ENCODE measurements around the gene CTU2. TPM values are rescaled to one million over a fixed set of nuclear protein-coding genes. Genes with fewer than 3 reads are reported as not detected.
A peak's percentile ranks its signal among the peaks of the same experiment; 100 is the strongest.

Gene CTU2
- total and polyA plus RNA-seq, 2 donors (not counting 1 experiment from before 2014, with no cell fraction given), result 18.4 to 23.7 TPM

DNA sequence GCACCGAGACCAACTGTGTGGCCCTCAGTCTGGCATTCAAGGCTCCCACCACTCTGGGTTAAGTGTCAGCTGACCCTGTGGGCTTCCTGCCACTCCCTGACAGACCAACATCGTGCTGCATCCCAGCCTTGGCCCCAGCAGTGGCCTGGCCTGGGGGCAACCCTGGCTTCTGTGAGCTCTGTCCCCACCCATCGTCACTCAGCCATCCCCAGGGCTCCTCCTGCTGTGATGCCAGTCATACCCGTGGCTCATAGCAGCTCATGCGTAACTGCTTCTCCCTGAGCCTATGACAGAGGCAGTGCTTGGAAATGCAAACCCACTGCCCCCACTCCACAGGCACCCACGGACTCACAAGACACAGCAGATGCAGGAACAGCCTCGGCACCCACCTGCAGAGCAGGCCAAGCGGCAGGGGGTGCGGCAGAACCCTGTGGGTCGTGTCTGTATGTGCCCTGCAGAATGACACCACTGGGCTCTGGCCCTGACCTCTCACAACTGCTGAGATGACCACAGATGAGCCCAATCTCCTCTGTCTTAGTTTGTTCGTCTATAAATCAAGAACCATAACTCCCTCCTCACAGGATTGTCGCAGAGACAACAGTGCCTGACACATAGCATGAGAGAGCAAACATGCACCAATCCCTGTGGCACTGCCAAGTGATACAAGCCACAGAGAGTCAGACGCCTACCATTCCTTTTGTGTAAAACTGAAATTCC is 52.1 kb downstream of the CTU2 start:
- Mint-ChIP-seq H3K27ac (peak overlapping the region; percentile 26), H3K4me3 (no peak overlapping the region), H3K4me1 (peaks cover 26% of the 10 kb centered on the region), H3K9me3 (ENCODE audit: insufficient read depth) (no peaks in the 10 kb centered on the region), H3K27me3 (no peaks in the 10 kb centered on the region)
- ChIA-PET CTCF (interaction anchor here (0.6 to 2.7 kb wide), 2 partner anchors 21 to 44 kb away, joined by 3 to 13 read pairs; no protein-coding TSS in a partner anchor), POLR2A (no interaction called here)
- Histone ChIP-seq H3K4me1 (ENCODE audit: control insufficient read depth in 2 of 2, insufficient read depth in 2 of 2, low read length in 2 of 2) (peaks cover 0 to 12% of the 10 kb centered on the region in 2 donors), H3K27me3 (replicated peaks in 1 of 4; ENCODE audit: control extremely low read depth in 1 of 4, control insufficient read depth in 3 of 4, insufficient read depth in 4 of 4, low read length in 3 of 4) (no peaks in the 10 kb centered on the region), H3K36me3 (replicated peaks in 1 of 2; ENCODE audit: control extremely low read depth in 1 of 2, control insufficient read depth in 1 of 2, extremely low read depth in 1 of 2, insufficient read depth in 2 of 2, low read length in 1 of 2) (peaks cover 0 to 4% of the 10 kb centered on the region in 2 experiments), H3K4me2 (replicated peaks; ENCODE audit: low read depth, low read length, poor library complexity, severe bottlenecking) (no peak overlapping the region), H4K20me1 (ENCODE audit: control insufficient read depth, insufficient read depth, low read length, poor library complexity, severe bottlenecking) (peaks cover 93% of the 10 kb centered on the region), H3K27ac (ENCODE audit: low read length in 2 of 2) (no peak overlapping the region), H3K79me2 (ENCODE audit: control insufficient read depth, insufficient read depth, low read length) (peaks cover 97% of the 10 kb centered on the region), H3K4me3 (ENCODE audit: control extremely low read depth in 1 of 5, extremely low read depth in 1 of 5, insufficient read depth in 1 of 5, low read depth in 2 of 5, low read length in 4 of 5) (no peak overlapping the region), H3K9ac (ENCODE audit: low read length) (no peak overlapping the region), H3K9me3 (ENCODE audit: control extremely low read depth in 1 of 3, control insufficient read depth in 2 of 3, insufficient read depth in 1 of 3, low read length in 2 of 3) (peaks cover 0 to 17% (median 0%) of the 10 kb centered on the region in 3 donors), H2AFZ (ENCODE audit: insufficient read depth, low read depth, low read length, poor library complexity, severe bottlenecking) (no peak overlapping the region)
- DNase-seq (no peak), ATAC-seq (ENCODE audit: low read depth) (no peak)
- WGBS (ENCODE audit: insufficient coverage), result 79% methylated on average over 13 of the region's 13 CpGs
- TF ChIP-seq, protein P1, sequence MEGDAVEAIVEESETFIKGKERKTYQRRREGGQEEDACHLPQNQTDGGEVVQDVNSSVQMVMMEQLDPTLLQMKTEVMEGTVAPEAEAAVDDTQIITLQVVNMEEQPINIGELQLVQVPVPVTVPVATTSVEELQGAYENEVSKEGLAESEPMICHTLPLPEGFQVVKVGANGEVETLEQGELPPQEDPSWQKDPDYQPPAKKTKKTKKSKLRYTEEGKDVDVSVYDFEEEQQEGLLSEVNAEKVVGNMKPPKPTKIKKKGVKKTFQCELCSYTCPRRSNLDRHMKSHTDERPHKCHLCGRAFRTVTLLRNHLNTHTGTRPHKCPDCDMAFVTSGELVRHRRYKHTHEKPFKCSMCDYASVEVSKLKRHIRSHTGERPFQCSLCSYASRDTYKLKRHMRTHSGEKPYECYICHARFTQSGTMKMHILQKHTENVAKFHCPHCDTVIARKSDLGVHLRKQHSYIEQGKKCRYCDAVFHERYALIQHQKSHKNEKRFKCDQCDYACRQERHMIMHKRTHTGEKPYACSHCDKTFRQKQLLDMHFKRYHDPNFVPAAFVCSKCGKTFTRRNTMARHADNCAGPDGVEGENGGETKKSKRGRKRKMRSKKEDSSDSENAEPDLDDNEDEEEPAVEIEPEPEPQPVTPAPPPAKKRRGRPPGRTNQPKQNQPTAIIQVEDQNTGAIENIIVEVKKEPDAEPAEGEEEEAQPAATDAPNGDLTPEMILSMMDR (IDR thresholded peaks at IDR 0.05), result no peak
- no peak for TF ChIP-seq EZH2 (IDR thresholded peaks at IDR 0.05; ENCODE audit: borderline replicate concordance, insufficient read depth, low read depth, low read length, poor library complexity, severe bottlenecking)
- intact Hi-C loops (cut with micrococcal nuclease), result no loop called here

- no peak overlapping the region for H3K4me3 Mint-ChIP-seq
- no peak for ATAC-seq (ENCODE audit: low read depth)
- H3K36me3 ChIP-seq (replicated peaks in 1 of 2; ENCODE audit: control extremely low read depth in 1 of 2, control insufficient read depth in 1 of 2, extremely low read depth in 1 of 2, insufficient read depth in 2 of 2, low read length in 1 of 2), result peaks cover 0 to 5% of the 10 kb centered on the region in 2 experiments
- DNase-seq, result no peak
- POLR2A ChIA-PET, result no interaction called here
- no peak for TF ChIP-seq EZH2 (IDR thresholded peaks at IDR 0.05; ENCODE audit: borderline replicate concordance, insufficient read depth, low read depth, low read length, poor library complexity, severe bottlenecking)
- peaks cover 23% of the 10 kb centered on the region for H3K4me1 Mint-ChIP-seq
- H3K27me3 Mint-ChIP-seq, result no peaks in the 10 kb centered on the region
- no peak overlapping the region for H3K27ac Mint-ChIP-seq
- CTCF ChIA-PET, result interaction anchor here (0.6 to 2.7 kb wide), 2 partner anchors 21 to 44 kb away, joined by 3 to 13 read pairs; no protein-coding TSS in a partner anchor
- no peak overlapping the region for H3K4me2 ChIP-seq (replicated peaks; ENCODE audit: low read depth, low read length, poor library complexity, severe bottlenecking)
- H3K27me3 ChIP-seq (replicated peaks in 1 of 4; ENCODE audit: control extremely low read depth in 1 of 4, control insufficient read depth in 3 of 4, insufficient read depth in 4 of 4, low read length in 3 of 4), result no peaks in the 10 kb centered on the region
- H3K27ac ChIP-seq (ENCODE audit: low read length in 2 of 2), result no peak overlapping the region
- 94% methylated on average over 3 of the region's 6 CpGs for WGBS (ENCODE audit: insufficient coverage)
- intact Hi-C loops (cut with micrococcal nuclease), result no loop called here
- H3K9me3 ChIP-seq (ENCODE audit: control extremely low read depth in 1 of 3, control insufficient read depth in 2 of 3, insufficient read depth in 1 of 3, low read length in 2 of 3), result peaks cover 0 to 17% (median 0%) of the 10 kb centered on the region in 3 donors
- H3K79me2 ChIP-seq (ENCODE audit: control insufficient read depth, insufficient read depth, low read length), result peaks cover 97% of the 10 kb centered on the region
- no peak overlapping the region for H2AFZ ChIP-seq (ENCODE audit: insufficient read depth, low read depth, low read length, poor library complexity, severe bottlenecking)
- no peaks in the 10 kb centered on the region for H3K9me3 Mint-ChIP-seq (ENCODE audit: insufficient read depth)
- H4K20me1 ChIP-seq (ENCODE audit: control insufficient read depth, insufficient read depth, low read length, poor library complexity, severe bottlenecking), result peaks cover 93% of the 10 kb centered on the region
- peaks cover 0 to 12% of the 10 kb centered on the region in 2 donors for H3K4me1 ChIP-seq (ENCODE audit: control insufficient read depth in 2 of 2, insufficient read depth in 2 of 2, low read length in 2 of 2)
- H3K4me3 ChIP-seq (ENCODE audit: control extremely low read depth in 1 of 5, extremely low read depth in 1 of 5, insufficient read depth in 1 of 5, low read depth in 2 of 5, low read length in 4 of 5), result no peak overlapping the region
- no peak overlapping the region for H3K9ac ChIP-seq (ENCODE audit: low read length)
Observed at GRCh38 chr16:88758944-88759244, 52.6 kb downstream of the CTU2 start.
